PC-3 (cell line): Measurements from ENCODE around the gene CDC34. TPM values are rescaled to one million over a fixed set of nuclear protein-coding genes. Genes with fewer than 3 reads are reported as not detected.
A peak's percentile ranks its signal among the peaks of the same experiment; 100 is the strongest.

Experiments
- ATAC-seq: fragments of 200-7000 bp; cut with Tn5 transposase; 2 replicates; pipeline ENCODE4 v1.9.1; 2020; ENCODE audit warnings: mild to moderate bottlenecking, moderate library complexity
- BruUV-seq: library from RNA; stranded (reverse); fragments of 400-500 nt; replicated peaks from 2 replicates; lab custom pipeline; 2021; lab: Mats Ljungman, UMichigan
- CTCF ChIA-PET: fragments of 300-600 bp; sonication (Branson Sonifier 250); formaldehyde crosslinking; loops from one replicate; lab custom pipeline; 2022; ENCODE audit warnings: antibody characterized with exemption; lab: Charles Lee
- POLR2A ChIA-PET: fragments of 300-600 bp; sonication (Branson Sonifier 250); formaldehyde crosslinking; loops from one replicate; lab custom pipeline; 2022; ENCODE audit warnings: antibody characterized with exemption; ENCODE audit not compliant: unreplicated experiment; lab: Charles Lee
- DNase-seq: peaks from one replicate; pipeline ENCODE4 v3.0.0-alpha.2; 2015
- H2AFZ ChIP-seq: fragments of 300-600 bp; sonication (generic); 2 replicates; pipeline ENCODE4 v1.6.0; 2016; ENCODE audit warnings: antibody characterized with exemption, low read length
- H3F3A ChIP-seq: fragments of 300-600 bp; sonication (generic); one replicate; pipeline ENCODE4 v1.6.0; 2017; ENCODE audit warnings: antibody characterized with exemption, low read length, control low read depth, mild to moderate bottlenecking; ENCODE audit not compliant: unreplicated experiment
- H3K27ac ChIP-seq: fragments of 300-600 bp; sonication (generic); 2 replicates; pipeline ENCODE4 v1.5.1; 2016; ENCODE audit warnings: mild to moderate bottlenecking, low read length
- H3K27me3 ChIP-seq: fragments of 300-600 bp; sonication (generic); 2 replicates; pipeline ENCODE4 v1.6.1; 2016; ENCODE audit warnings: low read length, mixed read lengths
- H3K36me3 ChIP-seq: fragments of 300-600 bp; sonication (generic); 2 replicates; pipeline ENCODE4 v1.6.1; 2016; ENCODE audit warnings: low read depth, mixed run types, low read length, mixed read lengths
- H3K4me1 ChIP-seq: fragments of 300-600 bp; sonication (generic); 2 replicates; pipeline ENCODE4 v1.5.1; 2016; ENCODE audit warnings: low read length; ENCODE audit not compliant: insufficient read depth
- H3K4me2 ChIP-seq: fragments of 300-600 bp; sonication (generic); 2 replicates; pipeline ENCODE4 v1.6.0; 2016; ENCODE audit warnings: low read length
- H3K4me3 ChIP-seq: fragments of 300-600 bp; sonication (generic); 2 replicates; pipeline ENCODE4 v1.5.1; 2016; ENCODE audit warnings: mild to moderate bottlenecking, low read length, mixed read lengths
- H3K79me2 ChIP-seq: fragments of 300-600 bp; sonication (generic); 2 replicates; pipeline ENCODE4 v1.6.1; 2017; ENCODE audit warnings: low read length, mixed read lengths
- H3K9ac ChIP-seq: fragments of 300-600 bp; sonication (generic); 2 replicates; pipeline ENCODE4 v1.6.0; 2016; ENCODE audit warnings: mild to moderate bottlenecking, low read length
- H3K9me2 ChIP-seq: fragments of 300-600 bp; sonication (generic); replicated peaks from 2 replicates; pipeline ENCODE4 v1.6.1; 2016; ENCODE audit warnings: mixed run types, low read length, mixed read lengths
- H3K9me3 ChIP-seq: fragments of 300-600 bp; sonication (generic); 2 replicates; pipeline ENCODE4 v1.6.1; 2016; ENCODE audit warnings: low read length, mixed read lengths
- H4K20me1 ChIP-seq: fragments of 300-600 bp; sonication (generic); 2 replicates; pipeline ENCODE4 v1.6.1; 2016; ENCODE audit warnings: low read length, mixed read lengths
- EZH2 ChIP-seq: fragments of 300-600 bp; sonication (generic); IDR thresholded peaks from one replicate; pipeline ENCODE4 v1.6.1; 2017; ENCODE audit warnings: antibody characterized with exemption, mild to moderate bottlenecking, low read length; ENCODE audit not compliant: unreplicated experiment
- EZH2phosphoT487 ChIP-seq: fragments of 300-600 bp; sonication (generic); IDR thresholded peaks from 2 replicates; pipeline ENCODE4 v1.6.1; 2018; ENCODE audit warnings: mild to moderate bottlenecking, antibody characterized with exemption, low read length, borderline replicate concordance
- intact Hi-C: fragments of 100-400 bp; cut with micrococcal nuclease; formaldehyde crosslinking; loops from 2 replicates; pipeline ENCODE4 v1.9.0; 2023
- total RNA-seq: library from RNA; depleted of rRNA; stranded (reverse); fragments of >200 nt; gene quantifications from 2 replicates; pipeline ENCODE4 v1.2.3, GENCODE V29; 2014
- TF ChIP-seq, protein P1 (sequence below): fragments of 300-600 bp; sonication (generic); conservative IDR thresholded peaks from 2 replicates; pipeline ENCODE4 v1.5.1; 2017; ENCODE audit warnings: antibody characterized with exemption, low read depth, mild to moderate bottlenecking, low read length

CDC34 gene
- total RNA-seq, 1 experiment from 2014 or later, result 119 TPM

DNA sequence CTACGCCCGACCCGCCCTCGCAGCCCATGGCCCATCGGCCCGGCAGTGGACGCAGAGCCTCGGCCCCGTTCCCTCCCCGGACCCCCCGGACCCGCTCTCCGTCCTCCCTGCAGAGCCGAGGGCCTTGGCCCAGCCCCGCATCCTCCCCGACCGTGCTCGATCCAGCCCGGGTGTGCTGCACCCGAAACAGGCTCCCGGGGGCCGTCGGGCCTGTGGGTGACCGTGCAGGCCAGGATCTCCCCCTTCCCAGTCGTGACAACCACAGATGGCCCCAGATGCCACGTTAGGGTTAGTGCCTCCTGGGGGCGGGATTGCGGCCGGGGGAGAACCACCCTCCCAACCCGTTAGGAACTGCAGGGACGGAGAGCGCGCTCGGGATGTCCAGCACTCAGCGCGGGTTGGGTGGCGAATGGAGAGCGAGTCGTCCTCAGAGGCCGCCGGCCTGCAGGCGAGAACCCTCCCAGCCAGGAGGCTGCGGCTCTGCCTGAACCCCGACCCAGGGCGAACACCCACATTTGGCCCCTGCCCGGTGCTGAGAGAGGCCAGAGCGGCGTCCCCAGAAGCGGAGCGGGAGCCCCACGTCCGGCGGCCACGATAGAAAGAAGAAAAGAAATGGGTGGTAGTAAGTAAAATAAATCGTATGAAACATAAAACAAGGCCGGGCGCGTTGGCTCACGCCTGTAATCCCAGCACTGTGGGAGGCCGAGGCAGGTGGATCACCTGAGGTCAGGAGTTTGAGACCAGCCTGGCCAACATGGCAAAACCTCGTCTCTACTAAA is 42.0 kb upstream of the CDC34 start:
- CTCF ChIA-PET, result interaction anchor here (0.9 kb wide), 1 partner anchor 17 kb away, joined by 5 read pairs; no protein-coding TSS in a partner anchor

DNA sequence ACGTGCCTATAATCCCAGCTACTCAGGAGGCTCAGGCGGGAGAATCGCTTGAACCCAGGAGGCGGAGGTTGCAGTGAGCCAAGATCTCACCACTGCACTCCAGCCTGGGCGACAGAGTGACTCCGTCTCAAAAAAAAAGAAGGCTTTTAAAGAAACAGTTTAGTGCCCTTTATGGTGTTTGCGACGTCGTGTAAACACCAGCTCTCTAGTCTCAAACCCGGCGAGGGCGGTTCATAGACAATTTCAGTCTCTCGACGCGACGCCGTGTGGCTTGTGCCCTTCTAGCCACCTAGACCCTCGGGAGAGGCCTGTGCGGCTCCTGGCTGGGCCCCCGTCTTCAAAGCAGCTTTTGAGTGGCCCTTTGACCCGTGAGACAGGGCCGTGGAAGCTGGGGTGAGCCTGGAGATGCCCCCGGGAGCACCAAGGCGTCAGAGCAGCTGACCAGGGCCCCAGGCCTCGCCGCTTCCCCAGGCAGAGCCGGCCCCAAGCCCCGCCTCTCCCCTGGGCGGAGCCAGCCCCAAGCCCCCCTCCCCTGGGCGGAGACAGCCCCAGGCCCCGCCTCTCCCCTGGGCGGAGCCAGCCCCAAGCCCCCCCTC is 40.3 kb upstream of the CDC34 start:
- Histone ChIP-seq H2AFZ (no peak overlapping the region), H3K4me1 (no peaks in the 10 kb centered on the region), H3K4me2 (no peak overlapping the region), H3K36me3 (no peaks in the 10 kb centered on the region), H3K79me2 (no peaks in the 10 kb centered on the region), H3K9ac (no peak overlapping the region), H3K27ac (no peak overlapping the region), H3K9me2 (no peaks in the 10 kb centered on the region), H3K9me3 (no peaks in the 10 kb centered on the region), H4K20me1 (no peaks in the 10 kb centered on the region), H3K27me3 (no peaks in the 10 kb centered on the region), H3F3A (no peaks in the 10 kb centered on the region), H3K4me3 (no peak overlapping the region)
- intact Hi-C loops, result no loop called here
- DNase-seq (peak; percentile 28), ATAC-seq (no peak)
- ChIA-PET CTCF (no interaction called here), POLR2A (no interaction called here)
- TF ChIP-seq EZH2phosphoT487, result no peak
- no peak for TF ChIP-seq EZH2
- TF ChIP-seq, protein P1, sequence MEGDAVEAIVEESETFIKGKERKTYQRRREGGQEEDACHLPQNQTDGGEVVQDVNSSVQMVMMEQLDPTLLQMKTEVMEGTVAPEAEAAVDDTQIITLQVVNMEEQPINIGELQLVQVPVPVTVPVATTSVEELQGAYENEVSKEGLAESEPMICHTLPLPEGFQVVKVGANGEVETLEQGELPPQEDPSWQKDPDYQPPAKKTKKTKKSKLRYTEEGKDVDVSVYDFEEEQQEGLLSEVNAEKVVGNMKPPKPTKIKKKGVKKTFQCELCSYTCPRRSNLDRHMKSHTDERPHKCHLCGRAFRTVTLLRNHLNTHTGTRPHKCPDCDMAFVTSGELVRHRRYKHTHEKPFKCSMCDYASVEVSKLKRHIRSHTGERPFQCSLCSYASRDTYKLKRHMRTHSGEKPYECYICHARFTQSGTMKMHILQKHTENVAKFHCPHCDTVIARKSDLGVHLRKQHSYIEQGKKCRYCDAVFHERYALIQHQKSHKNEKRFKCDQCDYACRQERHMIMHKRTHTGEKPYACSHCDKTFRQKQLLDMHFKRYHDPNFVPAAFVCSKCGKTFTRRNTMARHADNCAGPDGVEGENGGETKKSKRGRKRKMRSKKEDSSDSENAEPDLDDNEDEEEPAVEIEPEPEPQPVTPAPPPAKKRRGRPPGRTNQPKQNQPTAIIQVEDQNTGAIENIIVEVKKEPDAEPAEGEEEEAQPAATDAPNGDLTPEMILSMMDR, result no peak
- BruUV-seq, result no TSS peak

More for the DNA sequence above, 42.0 kb upstream of the CDC34 start:
- Histone ChIP-seq H3K79me2 (no peaks in the 10 kb centered on the region), H2AFZ (peak overlapping the region; percentile 68), H3K9me2 (no peaks in the 10 kb centered on the region), H3K4me2 (peak overlapping the region; percentile 97), H3F3A (no peaks in the 10 kb centered on the region), H4K20me1 (no peaks in the 10 kb centered on the region), H3K27me3 (no peaks in the 10 kb centered on the region), H3K4me1 (no peaks in the 10 kb centered on the region), H3K4me3 (peak overlapping the region; percentile 84), H3K36me3 (no peaks in the 10 kb centered on the region), H3K9me3 (no peaks in the 10 kb centered on the region), H3K9ac (peak overlapping the region; percentile 96), H3K27ac (no peak overlapping the region)
- POLR2A ChIA-PET, result no interaction called here
- ATAC-seq, result peak; percentile 38
- DNase-seq, result peak; percentile 13
- TF ChIP-seq EZH2phosphoT487 (no peak), EZH2 (no peak)
- TF ChIP-seq, protein P1, result no peak
- intact Hi-C loops, result no loop called here
- BruUV-seq, result no TSS peak
